Measurements from ENCODE around the gene ASXL1. TPM values are rescaled to one million over a fixed set of nuclear protein-coding genes. Genes with fewer than 3 reads are reported as not detected.
"Not testable (repeated sequence)": the region's sequence is repeated elsewhere in the genome, so short reads cannot be mapped to it uniquely, and the experiment has no call there.

Gene ASXL1
- total RNA-seq, 1 experiment from 2014 or later = 13.7 TPM

DNA sequence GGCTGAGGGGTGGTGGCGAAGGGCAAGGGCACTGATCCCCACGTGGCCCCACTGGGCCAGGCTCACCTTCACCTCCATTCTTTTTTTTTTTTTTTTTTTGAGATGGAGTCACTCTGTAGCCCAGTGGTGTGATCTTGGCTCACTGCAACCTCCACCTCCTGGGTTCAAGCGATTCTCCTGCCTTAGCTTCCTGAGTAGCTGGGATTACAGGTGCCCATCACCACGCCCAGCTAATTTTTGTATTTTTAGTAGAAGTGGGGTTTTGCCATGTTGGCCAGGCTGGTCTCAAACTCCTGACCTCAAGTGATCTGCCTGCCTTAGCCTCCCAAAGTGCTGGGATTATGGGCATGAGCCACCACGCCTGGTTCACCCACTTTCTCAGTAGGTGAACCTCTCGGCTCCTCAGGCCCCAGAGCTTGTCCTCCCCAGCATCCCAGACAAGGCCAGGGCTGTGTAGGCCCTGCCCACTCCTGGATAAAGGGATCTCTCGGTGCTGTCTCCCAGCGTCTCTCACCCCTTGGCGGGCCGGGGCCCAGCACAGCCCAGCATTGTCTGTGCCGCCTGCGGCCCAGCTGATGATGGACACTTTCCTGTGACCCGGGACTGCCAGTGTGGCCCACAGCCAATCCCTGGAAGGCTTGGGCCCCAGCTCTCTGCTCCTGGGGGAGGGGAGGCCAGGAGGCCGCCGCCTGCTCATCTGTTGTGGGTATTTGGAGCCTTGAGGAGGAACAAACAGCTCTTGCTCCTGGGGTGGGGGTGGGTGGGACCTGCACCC is 108.0 kb downstream of the ASXL1 start:
- not testable (repeated sequence) for DNase-seq (ENCODE audit: low spot score)

DNA sequence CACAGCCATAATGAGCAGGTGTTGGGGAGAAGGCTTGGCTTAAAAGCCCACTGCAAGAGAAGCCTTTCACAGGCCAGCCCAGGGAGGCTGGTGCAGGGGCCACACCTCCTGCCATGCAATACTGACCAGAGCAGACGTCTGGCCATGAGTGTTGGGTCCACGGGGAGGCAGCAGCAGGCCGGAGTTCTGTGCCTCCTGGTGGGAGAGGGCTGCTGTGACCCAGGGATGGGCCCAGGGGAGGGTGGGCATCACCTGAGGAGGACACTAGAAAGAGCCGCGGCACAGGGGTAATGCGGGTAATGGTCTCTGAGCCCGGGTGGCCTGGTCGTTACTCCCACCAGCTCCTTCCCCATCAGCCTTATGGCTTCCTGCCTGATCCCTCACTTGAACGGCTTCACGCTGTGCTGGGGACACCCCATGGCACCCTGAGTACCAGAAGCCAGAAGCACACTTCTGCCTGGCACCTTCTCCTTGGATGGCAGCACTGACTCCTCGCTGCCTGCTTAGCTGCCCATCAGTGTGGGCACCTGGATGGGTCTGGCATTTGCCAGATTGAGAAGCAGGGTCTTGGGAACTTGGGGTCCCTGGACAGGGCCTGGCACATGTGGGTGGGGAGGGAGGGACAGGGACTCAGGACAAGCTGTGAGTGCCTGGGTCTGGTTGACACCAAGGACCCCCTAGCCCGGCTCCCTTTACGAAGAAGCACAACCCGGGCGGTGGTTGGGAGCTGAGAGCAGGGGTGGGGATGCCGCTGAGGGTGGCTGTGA is 108.8 kb downstream of the ASXL1 start:
- no peak for DNase-seq (ENCODE audit: low spot score)

DNA sequence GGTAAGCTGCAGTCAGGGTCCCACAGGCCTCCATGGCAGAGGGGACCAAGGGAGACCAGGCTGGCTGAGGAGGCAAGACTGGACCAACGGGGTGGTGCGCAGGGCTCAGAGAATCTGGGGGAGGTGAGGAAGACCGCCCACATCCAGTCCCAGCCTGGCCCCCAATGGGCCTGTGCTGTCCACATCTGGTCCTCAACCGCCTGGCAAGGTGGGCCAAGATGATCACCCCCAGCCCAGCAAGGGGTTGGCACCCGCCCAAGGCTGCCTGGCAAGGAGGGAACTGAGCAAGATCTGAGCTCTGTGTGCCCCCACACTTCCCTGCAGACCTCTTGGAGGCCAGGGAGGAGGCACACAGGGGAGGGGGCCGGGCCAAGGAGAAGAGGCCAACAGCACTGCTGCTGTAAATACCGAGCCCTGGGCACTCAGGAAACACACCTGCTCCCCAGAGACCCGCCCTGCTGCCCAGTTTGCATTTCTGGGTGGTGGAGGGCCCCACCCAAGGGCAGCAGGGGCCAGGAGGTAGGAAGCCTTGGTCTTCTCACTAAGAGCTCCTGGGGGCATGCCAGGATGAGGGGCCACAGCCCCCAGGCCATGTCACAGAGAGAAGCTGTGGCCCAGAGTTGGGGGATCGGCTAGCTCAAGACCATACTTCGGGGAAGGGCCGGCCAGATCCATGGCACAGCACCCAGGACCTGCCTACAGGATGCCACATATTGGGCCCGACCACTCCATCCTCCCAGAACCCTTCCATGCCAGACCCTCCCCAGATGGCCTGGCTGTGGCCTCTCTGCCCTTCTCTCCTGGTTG is 109.6 kb downstream of the ASXL1 start:
- DNase-seq (ENCODE audit: low spot score) = no peak

DNA sequence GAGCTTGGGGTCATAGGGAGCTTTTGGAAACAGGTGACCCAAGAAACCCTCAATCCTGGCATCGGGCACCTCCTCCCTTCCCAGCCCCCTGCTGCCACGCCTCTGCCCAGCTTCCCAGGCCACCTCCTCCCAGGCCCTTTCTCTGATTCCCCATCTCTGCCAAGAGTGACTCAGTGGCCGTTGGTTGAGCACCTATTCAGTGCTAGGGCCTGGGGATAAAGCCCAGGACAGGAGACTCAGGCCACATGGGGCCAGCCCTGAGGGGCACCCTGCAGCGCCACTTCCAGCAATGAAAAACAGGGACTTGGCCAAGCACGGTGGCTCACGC is 110.1 kb downstream of the ASXL1 start:
- DNase-seq (ENCODE audit: low spot score) = no peak

DNA sequence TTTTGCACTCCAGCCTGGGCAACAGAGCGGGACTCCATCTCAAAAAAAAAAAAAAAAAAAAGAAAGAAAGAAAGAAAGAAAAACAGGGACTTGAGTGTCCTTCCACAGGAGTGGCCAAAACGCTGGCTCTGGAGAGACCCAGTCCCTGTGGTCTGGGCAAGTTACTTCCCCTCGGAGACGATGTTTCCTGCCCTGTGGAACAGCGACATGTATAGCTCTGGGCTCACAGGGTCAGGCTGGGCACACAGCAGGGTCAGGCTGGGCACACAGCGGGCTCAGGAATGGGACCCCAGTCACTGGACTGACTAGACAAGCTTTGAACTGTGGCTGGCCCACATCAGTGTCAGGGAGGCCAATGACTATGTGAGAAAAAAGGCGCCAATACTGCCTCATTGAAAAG is 110.7 kb downstream of the ASXL1 start:
- no peak for DNase-seq (ENCODE audit: low spot score)

DNA sequence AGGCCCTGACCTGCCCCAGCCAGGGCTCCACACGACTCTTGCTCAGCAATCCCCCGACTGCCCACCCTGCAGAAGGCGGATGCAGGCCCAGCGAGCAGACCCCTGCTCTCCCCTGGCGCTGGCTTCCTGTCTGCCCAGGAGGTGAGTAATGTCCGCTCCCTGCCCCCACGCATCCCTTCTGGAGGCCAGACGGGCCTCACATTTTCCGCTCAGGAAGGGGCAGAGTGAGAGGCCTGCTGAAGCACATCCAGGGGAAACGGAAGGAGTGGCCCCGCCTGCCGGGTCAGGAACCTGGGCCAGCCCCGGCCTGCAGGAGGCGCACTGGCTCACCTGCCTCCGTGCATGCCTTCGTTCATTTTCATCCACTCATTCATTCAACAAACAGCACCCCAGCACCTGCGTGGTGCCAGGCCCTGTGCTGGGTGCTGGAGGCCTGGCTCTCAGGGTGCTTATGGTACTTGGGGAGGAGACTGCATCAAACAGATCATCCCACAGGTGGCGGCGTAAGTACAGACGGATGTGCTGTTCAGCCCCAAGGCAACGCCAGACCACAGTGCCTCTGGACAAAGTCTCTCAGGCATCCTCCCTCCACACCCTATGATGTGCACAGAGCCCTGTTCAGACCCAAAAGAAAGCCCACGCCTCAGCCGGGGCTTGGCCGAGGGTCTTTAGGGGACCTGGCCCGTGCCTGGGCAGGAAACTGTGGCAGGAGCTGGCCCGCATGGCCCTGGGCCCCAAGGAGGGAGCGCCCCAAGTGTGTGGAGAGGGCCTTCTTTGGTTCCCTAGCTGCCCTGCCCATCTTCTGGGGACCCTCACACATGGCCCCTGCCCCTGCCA is 112.1 kb downstream of the ASXL1 start:
- no peak for DNase-seq (ENCODE audit: low spot score)

GRCh38 chr20:32470940-32471339 is 112.8 kb downstream of the ASXL1 start:
- no peak for DNase-seq (ENCODE audit: low spot score)

GRCh38 chr20:32472581-32473207 is 114.6 kb downstream of the ASXL1 start:
- DNase-seq (ENCODE audit: low spot score) = no peak

DNA sequence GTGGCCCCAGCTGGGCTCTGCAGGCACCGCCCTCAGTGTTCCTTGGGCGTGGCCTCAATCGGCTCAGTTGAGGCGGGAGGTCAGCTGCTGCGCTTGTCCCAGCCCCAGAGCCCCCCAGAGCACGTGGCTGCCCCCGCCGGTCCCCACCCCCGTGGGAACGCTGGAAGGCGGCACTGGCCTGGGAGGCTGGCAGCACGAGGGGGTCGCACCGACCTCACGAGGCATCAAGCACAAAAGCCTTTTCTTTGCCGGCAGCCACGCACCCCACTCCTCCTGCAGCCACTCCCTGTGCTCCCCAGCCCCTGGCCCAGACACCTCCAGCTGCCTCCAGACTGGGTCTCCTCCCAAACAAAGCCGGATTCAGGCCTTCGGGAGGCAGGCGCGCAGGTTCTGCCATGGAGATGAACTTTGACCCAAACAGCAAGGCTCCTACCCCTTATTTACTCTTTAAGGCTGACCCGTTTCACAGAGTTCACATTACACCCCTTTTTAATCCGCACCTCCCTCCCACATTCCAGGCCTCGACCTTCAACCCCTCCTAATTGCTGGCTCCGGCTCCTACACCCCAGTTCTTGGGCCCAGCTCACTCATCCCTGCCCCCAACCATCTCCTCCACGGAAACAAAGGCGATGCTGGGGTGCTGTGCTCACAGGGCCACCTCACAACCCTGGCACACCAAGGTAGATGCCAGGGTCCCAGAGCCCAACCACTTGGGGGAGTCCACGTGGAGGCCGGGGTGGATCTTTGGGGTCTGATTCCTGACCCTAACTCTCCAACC is 115.3 kb downstream of the ASXL1 start:
- DNase-seq (ENCODE audit: low spot score) = no peak

DNA sequence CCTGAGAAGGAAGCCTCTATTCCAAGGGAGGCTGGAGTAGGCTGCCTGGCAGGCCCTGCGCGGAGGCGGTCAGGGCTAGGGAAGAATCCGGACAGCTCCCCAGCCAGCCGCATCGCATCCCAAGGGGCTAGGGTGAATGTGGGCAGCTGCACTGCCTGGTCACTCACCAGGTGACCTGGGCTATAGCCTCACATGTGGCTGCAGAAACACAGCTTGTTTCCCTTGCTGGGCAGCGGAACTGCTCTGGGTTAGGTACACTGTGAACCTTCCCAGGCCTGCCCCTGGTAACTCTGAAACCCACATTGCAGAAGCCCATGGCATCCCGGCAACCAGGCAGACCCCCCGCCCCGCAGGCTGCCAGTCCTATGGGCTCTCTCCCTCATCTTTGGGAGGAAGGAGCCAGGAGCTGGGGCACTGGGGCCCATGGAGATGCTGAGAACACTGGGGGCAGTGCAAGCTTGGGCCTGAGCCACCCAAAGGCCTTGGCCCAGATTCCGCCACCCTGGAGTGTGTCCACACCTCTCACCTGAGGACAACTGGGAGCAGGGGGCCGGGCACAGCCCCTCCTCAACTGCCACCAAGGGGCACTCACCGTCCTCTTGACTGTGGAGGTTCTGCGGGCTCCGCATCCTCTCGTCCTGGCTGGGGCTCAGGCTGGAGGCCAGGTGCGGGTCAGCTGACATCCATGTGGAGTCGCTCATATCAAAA is 116.0 kb downstream of the ASXL1 start:
- no peak for DNase-seq (ENCODE audit: low spot score)

GRCh38 chr20:32474717-32474966 is 116.5 kb downstream of the ASXL1 start:
- DNase-seq (ENCODE audit: low spot score) = no peak

- peak; percentile 91 for DNase-seq (ENCODE audit: low spot score)
Observed at GRCh38 chr20:32474967-32475811, 117.1 kb downstream of the ASXL1 start.

DNA sequence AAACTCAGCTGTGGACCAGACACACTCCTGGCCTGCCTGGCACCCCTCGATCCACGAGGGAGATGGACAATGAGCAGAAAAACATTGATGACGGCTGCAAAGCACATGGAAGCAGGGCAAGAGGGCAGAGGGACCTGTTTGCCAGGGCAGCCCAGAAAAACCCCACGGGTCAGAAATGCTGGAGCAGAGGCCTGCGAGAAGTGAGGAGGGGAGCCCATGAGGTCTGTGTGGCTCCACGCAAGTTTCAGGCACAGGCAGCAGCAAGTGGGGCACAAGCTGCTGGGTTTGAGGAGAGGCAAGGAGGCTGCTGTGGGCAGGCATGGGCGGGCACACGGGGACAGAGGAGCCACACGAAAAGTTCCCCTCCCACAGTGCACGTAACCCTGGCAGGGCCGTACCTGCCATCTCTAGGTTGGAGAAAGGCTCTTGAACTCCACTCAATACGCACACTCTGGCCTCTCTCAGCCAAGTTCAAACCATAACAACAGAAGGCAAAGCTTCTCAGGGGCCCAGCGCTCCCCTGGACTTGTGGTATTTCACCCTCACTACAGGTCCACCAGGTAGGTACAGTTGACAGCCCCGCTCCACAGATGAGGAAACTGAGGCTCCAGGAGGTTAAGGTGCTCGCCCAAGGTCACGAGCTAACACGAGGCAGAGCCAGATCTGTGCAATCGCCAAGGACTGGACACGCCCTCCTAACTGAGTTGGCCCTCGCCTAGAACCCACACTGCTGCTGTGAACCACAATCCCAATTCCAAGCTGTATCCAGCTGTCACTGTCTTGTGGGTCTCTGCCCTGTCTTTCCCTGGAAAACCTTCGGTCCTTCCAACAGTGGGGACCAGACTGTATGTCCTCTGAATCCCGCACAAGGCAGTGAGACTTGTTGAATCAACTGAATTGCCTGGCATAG is 118.8 kb downstream of the ASXL1 start:
- no peak for DNase-seq (ENCODE audit: low spot score)

GRCh38 chr20:32477594-32478512 is 119.7 kb downstream of the ASXL1 start:
- DNase-seq (ENCODE audit: low spot score) = peak; percentile 58

DNA sequence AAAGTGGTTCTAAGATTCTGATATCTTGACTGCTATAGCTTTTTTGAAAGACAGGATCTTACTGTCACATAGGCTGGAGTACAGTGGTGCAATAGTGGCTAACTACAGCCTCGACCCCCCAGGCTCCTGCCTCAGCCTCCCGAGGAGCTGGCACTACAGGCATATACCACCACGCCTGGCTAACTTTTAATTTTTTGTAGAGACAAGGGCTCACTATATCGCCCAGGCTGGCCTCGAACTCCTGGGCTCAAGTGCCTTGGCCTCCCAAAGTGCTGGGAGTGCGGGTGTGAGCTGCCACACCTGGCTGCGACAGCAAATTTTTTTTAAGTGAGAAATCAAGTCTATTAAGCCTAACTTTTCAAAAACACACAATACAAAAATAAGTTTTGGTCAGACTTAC is 120.4 kb downstream of the ASXL1 start:
- DNase-seq (ENCODE audit: low spot score) = no peak

DNA sequence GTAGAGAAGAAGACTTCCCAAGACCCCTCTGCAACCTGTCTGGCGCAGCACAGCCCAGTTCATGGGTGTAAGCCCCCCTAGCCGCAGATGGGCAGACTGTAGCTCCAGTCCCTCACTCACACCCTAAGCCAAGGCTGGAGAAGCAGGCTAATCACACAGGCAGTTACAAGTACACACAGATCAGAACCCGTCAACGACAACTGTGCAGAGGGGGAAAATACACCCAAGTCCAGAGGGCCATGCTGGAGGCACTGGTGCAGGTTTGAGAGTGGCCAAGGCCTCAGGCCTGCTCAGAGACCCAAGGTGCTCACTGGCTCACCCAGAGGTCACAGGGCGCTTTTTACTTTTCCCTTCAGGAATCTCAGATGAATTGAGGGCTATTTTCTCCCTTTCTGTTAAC is 120.9 kb downstream of the ASXL1 start:
- no peak for DNase-seq (ENCODE audit: low spot score)

DNA sequence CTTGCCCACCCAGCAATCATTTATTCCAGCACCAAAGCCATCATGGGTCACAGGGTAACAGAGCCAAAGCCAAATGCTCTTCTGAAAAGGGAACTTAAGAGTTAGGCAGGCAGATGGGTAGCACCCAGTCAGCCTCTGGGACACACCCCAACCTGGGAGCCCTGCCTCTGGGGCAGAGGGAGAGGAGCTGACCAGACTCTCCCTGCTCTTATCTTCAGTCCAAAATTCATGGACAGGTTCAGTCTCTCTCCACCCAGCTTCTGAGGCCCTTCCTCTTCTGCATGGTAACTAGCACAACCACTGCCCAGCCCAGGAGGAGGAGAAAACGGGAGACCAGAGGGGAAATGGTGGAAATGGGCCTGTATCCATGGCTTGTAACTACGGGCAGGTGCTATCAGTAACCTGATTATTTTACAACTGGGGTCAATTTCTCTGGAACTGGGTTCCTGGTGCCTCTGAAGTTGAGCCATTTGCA is 121.6 kb downstream of the ASXL1 start:
- DNase-seq (ENCODE audit: low spot score) = no peak

Data from H4 (cell line).